ENCODE results near the gene PCSK5.
"Not testable (repeated sequence)": the region's sequence is repeated elsewhere in the genome, so short reads cannot be mapped to it uniquely, and the experiment has no call there.

PCSK5 gene

DNA sequence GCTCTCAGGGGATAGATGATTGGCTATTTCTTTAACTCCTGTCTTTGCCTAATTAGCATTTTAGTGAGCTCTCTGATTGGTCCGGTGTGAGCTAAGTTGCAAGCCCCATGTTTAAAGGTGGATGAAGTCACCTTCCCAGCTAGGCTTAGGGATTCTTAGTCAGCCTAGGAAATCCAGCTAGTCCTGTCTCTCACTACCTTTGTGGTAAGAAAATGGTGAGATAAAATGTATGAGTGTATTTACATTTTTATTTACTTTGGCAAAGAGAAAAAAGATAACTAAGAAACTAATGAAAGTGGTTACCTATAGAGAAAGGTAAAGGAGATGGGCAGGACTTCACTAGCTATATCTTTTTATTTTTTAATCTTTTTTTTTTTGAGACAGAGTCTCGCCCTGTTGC lies 357.0 kb downstream of the PCSK5 start:
- no peak for DNase-seq (ENCODE audit: low read depth in 2 of 2)

- DNase-seq (ENCODE audit: low read depth in 2 of 2) = no peak
These were observed 358.8 kb downstream of the PCSK5 start for GRCh38 chr9:76249309-76249708.

GRCh38 chr9:76255781-76256455 lies 365.4 kb downstream of the PCSK5 start:
- DNase-seq (ENCODE audit: low read depth in 2 of 2) = no peak

GRCh38 chr9:76257311-76257710 lies 366.8 kb downstream of the PCSK5 start:
- no peak for DNase-seq (ENCODE audit: low read depth in 2 of 2)

- DNase-seq (ENCODE audit: low read depth in 2 of 2) = no peak
These were observed 376.3 kb downstream of the PCSK5 start for GRCh38 chr9:76266649-76267283.

DNA sequence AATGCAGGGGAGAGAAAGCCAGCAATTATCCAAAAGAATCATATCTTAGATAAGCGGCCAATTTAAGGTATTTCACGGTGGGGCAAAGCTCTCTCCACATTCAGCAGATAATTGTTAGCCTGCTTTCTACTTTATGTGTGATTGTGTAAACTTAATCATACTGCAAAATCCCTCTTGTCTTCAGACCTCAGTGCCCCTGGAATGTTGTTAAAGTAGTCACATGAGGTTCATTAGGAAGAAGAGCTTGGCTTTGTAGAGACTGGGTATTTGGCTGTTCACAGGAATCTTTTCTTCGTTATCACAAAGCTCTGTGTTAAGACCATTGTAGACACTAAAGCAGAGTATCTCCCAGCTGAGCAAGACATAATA lies 376.8 kb downstream of the PCSK5 start:
- DNase-seq (ENCODE audit: low read depth in 2 of 2) = no peak

- no peak for DNase-seq (ENCODE audit: low read depth in 2 of 2)
These were observed 379.3 kb downstream of the PCSK5 start for GRCh38 chr9:76269789-76270188.

DNA sequence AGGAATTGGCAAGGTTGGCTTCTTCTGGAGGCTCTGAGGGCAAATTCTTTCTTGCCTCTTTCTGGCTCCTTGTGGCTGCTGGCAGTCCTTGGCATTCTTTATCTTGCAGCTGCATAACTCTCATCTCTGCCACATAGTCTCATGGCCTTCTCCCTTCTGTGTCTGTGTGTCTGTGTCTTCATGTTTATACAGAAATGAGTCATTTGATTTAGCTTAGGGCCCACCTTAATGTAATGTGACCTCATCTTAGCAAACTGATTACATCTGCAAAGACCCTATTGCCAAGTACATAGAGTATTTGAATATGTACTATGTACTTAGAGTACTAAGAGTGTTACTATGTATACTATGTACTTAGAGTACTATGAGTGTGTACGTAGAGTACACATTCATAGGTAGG lies 381.3 kb downstream of the PCSK5 start:
- no peak for DNase-seq (ENCODE audit: low read depth in 2 of 2)

DNA sequence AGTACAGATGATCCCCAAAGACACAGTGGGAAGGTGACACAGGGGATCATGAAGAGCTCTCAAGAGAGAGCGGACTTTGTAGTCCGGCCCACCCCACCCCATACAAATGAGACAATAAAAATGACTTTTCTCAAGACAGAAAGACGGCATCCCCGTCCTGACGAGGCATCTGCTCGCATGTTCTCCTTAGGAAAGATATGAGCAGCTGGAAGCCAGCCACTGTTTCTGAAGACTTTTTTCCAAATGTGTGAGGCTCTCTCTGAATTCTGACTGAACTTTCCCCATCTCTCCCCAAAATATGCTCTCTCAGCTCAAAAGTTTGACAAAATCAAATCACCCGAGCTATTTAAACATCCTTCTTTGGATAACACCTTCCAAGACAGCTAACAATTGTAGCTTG lies 398.6 kb downstream of the PCSK5 start:
- DNase-seq (ENCODE audit: low read depth in 2 of 2) = no peak

DNA sequence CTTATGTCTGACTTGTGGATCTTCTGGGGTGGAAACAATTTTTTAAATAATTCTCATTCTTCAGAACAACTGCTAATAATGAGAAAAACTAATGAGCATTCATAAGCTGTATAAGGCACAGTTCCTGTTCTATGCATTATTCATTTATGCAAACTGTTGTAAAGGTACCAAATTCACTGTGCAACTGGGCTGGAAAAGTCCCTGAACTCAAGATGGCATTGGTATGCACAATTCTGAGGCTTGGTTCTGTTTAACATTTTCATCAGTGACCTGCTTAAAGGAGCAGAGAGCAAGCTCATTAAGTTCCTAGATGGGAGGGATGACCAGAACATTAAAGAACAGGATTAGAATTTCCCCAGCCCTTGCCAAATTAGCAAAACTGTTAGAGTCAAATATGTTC lies 399.2 kb downstream of the PCSK5 start:
- DNase-seq (ENCODE audit: low read depth in 2 of 2) = no peak

- DNase-seq (ENCODE audit: low read depth in 2 of 2) = no peak
These were observed 400.1 kb downstream of the PCSK5 start for GRCh38 chr9:76290555-76290954.

- no peak for DNase-seq (ENCODE audit: low read depth in 2 of 2)
These were observed 401.8 kb downstream of the PCSK5 start for GRCh38 chr9:76292246-76292645.

DNA sequence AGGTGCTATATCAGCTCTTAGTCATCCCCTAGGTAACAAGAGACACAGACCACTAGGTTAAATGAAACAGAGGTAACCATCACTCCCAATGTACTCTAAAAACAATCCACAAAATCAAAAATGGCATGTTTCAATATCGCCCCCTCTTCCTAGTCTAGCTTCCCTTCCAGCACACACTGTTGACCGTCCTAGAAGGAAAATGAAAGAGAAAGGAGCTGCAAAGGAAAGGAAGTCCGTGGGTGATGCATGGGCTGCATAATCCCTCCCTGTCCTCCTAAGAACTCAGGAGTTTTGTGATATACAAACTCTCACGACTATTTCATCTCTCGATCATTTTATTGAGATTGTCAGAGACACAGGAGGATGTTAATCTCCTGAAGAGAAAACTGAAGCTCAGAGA lies 402.2 kb downstream of the PCSK5 start:
- DNase-seq (ENCODE audit: low read depth in 2 of 2) = no peak

DNA sequence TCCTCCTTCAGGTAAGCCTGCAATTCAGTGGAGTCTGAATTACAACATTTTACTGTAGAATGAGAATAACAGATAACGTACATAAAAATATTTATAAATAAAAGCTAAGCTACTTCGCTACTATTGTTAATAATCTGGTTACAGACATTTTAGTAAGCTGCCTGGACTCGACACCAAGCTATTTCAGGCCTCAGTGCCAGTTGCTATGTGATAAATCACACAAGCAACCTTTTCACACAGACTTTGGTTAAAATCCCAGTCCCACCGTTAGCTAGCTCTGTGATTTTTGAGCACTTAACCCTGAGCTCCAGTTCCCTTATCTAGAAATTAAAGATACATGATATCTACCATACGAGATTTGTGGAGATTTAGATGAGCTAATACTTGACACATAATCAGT lies 403.8 kb downstream of the PCSK5 start:
- DNase-seq (ENCODE audit: low read depth in 2 of 2) = no peak

GRCh38 chr9:76296561-76297310 lies 406.3 kb downstream of the PCSK5 start:
- no peak for DNase-seq (ENCODE audit: low read depth in 2 of 2)

DNA sequence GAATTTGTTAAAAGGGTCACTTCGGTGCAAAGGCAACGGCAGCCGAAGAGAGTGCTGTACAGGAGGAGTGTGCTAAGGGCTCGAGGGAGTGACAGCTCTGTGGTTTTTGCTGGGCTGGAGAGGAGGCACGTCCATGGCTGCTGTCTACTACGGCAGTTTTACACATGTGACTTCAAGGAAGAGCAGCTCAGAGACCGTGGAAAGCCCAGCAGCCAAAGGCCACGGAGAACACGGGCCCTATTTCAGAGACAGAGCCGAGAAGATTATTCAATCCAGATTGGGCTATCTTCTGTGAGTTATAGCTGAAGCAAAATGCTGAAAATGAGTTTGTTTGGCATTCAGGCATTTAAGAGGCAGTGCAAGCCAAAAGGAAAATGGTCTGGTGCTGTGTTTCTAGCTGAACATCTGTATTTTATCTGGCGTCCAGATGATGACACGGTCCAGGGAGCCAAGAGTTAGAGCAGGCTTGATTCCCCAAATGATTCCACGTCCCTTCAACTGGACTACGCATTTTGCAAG lies 407.3 kb downstream of the PCSK5 start:
- DNase-seq (ENCODE audit: low read depth in 2 of 2) = no peak

- no peak for DNase-seq (ENCODE audit: low read depth in 2 of 2)
These were observed 408.2 kb downstream of the PCSK5 start for GRCh38 chr9:76298521-76299144.

- no peak for DNase-seq (ENCODE audit: low read depth in 2 of 2)
These were observed 412.1 kb downstream of the PCSK5 start for GRCh38 chr9:76302543-76302942.

DNA sequence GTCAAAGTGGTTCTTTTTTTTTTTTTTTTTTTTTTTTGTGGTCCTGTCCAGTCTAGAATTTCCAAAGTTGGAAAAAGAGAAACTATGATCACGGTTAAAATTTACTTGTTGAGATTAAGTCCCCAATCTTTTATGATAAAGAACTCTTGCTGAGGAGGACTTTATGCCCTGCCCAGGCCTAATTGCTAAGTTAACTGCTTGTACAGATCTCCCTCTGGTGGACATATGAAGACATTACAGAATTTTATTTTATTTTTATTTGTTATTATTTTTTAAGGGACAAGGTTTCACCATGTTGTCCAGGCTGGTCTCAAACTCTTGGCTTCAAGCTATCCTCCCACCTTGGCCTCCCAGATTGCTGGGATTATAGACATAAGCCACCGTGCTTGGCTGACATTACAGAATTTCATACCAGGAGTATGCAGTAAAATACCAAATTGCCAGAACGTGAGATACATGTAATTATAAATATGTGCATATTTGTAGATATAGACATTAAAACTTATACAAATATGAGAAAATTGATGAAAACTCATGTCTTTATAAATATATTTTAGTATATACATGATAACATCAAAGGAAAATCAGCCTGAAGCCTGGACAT lies 412.6 kb downstream of the PCSK5 start:
- no peak for DNase-seq (ENCODE audit: low read depth in 2 of 2)

DNA sequence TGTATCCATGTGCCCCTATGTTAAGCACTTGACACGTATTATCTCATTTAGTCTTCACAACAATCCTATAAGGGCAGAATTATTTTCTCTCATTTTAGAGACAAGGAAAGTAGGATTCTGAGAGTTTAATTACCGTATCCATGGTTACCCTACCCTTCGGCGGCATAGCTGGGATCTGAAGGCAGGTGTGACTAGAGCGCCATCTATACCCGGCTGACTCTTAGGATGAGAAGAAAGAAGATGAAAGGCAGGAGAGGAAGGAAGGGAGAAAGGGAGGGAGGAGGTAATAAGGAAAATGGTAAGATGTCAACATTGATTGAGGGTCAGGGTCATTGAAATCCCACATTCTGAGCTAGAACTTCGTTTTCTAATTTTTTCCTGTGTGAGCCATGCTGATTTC lies 416.6 kb downstream of the PCSK5 start:
- DNase-seq (ENCODE audit: low read depth in 2 of 2) = not testable (repeated sequence)

DNA sequence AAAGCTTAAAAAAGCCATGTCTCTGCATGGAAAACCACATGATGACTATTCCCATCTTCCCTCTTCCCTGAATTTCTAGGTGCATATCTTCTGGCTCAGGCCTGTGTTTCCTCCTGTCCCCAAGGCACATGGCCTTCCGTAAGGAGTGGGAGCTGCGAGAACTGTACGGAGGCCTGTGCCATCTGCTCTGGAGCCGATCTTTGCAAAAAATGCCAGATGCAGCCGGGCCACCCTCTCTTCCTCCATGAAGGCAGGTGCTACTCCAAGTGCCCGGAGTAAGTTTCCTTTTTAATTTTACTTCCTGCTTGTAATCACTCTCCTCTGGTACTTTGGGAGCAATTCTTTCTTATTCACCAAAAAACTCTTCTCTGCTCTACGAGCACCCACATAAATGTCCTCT lies 420.1 kb downstream of the PCSK5 start:
- DNase-seq (ENCODE audit: low read depth in 2 of 2) = no peak

- DNase-seq (ENCODE audit: low read depth in 2 of 2) = no peak
These were observed 420.5 kb downstream of the PCSK5 start for GRCh38 chr9:76310991-76311390.
